H1 (cell line): Measurements from ENCODE around the gene TMPRSS13. TPM values are rescaled to one million over a fixed set of nuclear protein-coding genes. Genes with fewer than 3 reads are reported as not detected.

ENCODE experiments used
- CTCF ChIA-PET: fragments of 300-600 bp; sonication (Branson Sonifier 250); formaldehyde crosslinking; loops from one replicate; lab custom pipeline; 2021; ENCODE audit not compliant: partially characterized antibody; lab: Charles Lee
- POLR2A ChIA-PET: fragments of 300-600 bp; sonication (Branson Sonifier 250); formaldehyde crosslinking; loops from one replicate; lab custom pipeline; 2021; ENCODE audit warnings: inconsistent platforms; ENCODE audit not compliant: partially characterized antibody; lab: Charles Lee
- DNase-seq, 2 experiments: peaks; one replicate each; pipeline versions ENCODE4 v3.0.0 to v3.0.0-alpha.2; 2010 to 2022; ENCODE audit warnings: low spot score in 2 of 2, low read depth in 1 of 2, mixed read lengths in 1 of 2
- FAIRE-seq: peaks from 2 replicates; lab custom pipeline; 2011; peaks lifted over from hg19 to GRCh38; lab: Jason Lieb, UNC
- H2AFZ ChIP-seq: 2 replicates; pipeline ENCODE4 v1.8.1; 2012; ENCODE audit warnings: low read length, inconsistent platforms
- H2AK5ac ChIP-seq: 2 replicates; pipeline ENCODE4 v1.6.1; 2013; ENCODE audit warnings: low read depth, low read length
- H2BK120ac ChIP-seq: replicated peaks from 2 replicates; pipeline ENCODE3; 2013; ENCODE audit warnings: low read depth, low read length, inconsistent platforms
- H2BK12ac ChIP-seq: 2 replicates; pipeline ENCODE4 v1.6.1; 2013; ENCODE audit warnings: low read depth, low read length
- H2BK15ac ChIP-seq: 2 replicates; pipeline ENCODE4 v1.6.1; 2013; ENCODE audit warnings: low read length
- H2BK20ac ChIP-seq: 2 replicates; pipeline ENCODE4 v1.6.1; 2013; ENCODE audit warnings: low read length
- H2BK5ac ChIP-seq: 2 replicates; pipeline ENCODE4 v1.6.1; 2013; ENCODE audit warnings: low read depth, low read length
- H3K14ac ChIP-seq: 2 replicates; pipeline ENCODE4 v1.6.1; 2013; ENCODE audit warnings: inconsistent platforms; ENCODE audit not compliant: insufficient read length
- H3K18ac ChIP-seq: 2 replicates; pipeline ENCODE4 v1.6.1; 2013; ENCODE audit warnings: low read length; ENCODE audit errors: extremely low read depth
- H3K23ac ChIP-seq: 2 replicates; pipeline ENCODE4 v1.6.1; 2013; ENCODE audit warnings: inconsistent platforms; ENCODE audit not compliant: insufficient read length
- H3K23me2 ChIP-seq: 2 replicates; pipeline ENCODE4 v1.6.1; 2013; ENCODE audit warnings: low read depth, low read length
- H3K27ac ChIP-seq: 2 replicates; pipeline ENCODE4 v1.6.1; 2011; ENCODE audit warnings: low read depth, low read length, inconsistent platforms
- H3K27me3 ChIP-seq, 4 experiments: replicated peaks in 1 of 4; 1 replicate in 1 of 4; 2 replicates in 3 of 4; pipeline versions ENCODE4 v1.6.1 to v1.8.1; 2011 to 2013; ENCODE audit warnings: low read length in 3 of 4, mild to moderate bottlenecking in 3 of 4, inconsistent platforms in 2 of 4, mixed read lengths in 2 of 4, moderate library complexity in 1 of 4; ENCODE audit not compliant: control insufficient read depth in 3 of 4, insufficient read depth in 3 of 4; ENCODE audit errors: extremely low read depth in 1 of 4
- H3K36me3 ChIP-seq, 4 experiments: 2 replicates each; pipeline versions ENCODE4 v1.6.1 to v1.8.1; 2011 to 2013; ENCODE audit warnings: mild to moderate bottlenecking in 4 of 4, low read length in 3 of 4, moderate library complexity in 2 of 4, control low read depth in 1 of 4, inconsistent platforms in 1 of 4; ENCODE audit not compliant: insufficient read depth in 4 of 4, control insufficient read depth in 2 of 4
- H3K4ac ChIP-seq: replicated peaks from 2 replicates; pipeline ENCODE3; 2013; ENCODE audit warnings: low read length, low read depth, mixed read lengths, inconsistent platforms; ENCODE audit not compliant: insufficient read length
- H3K4me1 ChIP-seq, 4 experiments: replicated peaks in 1 of 4; 1 replicate in 1 of 4; 2 replicates in 3 of 4; pipeline versions ENCODE4 v1.6.1 to v1.8.1; 2011 to 2013; ENCODE audit warnings: low read length in 3 of 4, inconsistent platforms in 2 of 4, mixed read lengths in 1 of 4; ENCODE audit not compliant: insufficient read depth in 4 of 4, control insufficient read depth in 3 of 4
- H3K4me2 ChIP-seq, 2 experiments: 2 replicates each; pipeline versions ENCODE4 v1.6.1 to v1.8.1; 2011 to 2013; ENCODE audit warnings: low read depth in 2 of 2, low read length in 2 of 2, control low read depth in 1 of 2, inconsistent platforms in 1 of 2, mild to moderate bottlenecking in 1 of 2; ENCODE audit not compliant: insufficient read depth in 1 of 2
- H3K4me3 ChIP-seq, 4 experiments: fragments of 200-600, 300-600 bp in 1 of 4; sonication (generic), shearing (Covaris generic), sonication (Bioruptor Twin) in 1 of 4; 2 replicates each; pipeline versions ENCODE4 v1.5.1 to v1.8.1; 2011 to 2016; ENCODE audit warnings: low read length in 4 of 4, low read depth in 3 of 4, control low read depth in 2 of 4, inconsistent platforms in 2 of 4, mild to moderate bottlenecking in 2 of 4, mixed read lengths in 1 of 4, moderate library complexity in 1 of 4; ENCODE audit not compliant: insufficient read depth in 2 of 4; ENCODE audit errors: extremely low read depth in 1 of 4
- H3K56ac ChIP-seq: replicated peaks from 2 replicates; pipeline ENCODE3; 2013; ENCODE audit warnings: low read depth, mild to moderate bottlenecking, mixed read lengths, low read length, inconsistent platforms; ENCODE audit not compliant: insufficient read length
- H3K79me1 ChIP-seq: 2 replicates; pipeline ENCODE4 v1.6.1; 2013; ENCODE audit warnings: low read depth, low read length, control low read depth
- H3K79me2 ChIP-seq, 2 experiments: 2 replicates each; pipeline versions ENCODE4 v1.6.1 to v1.8.1; 2012 to 2013; ENCODE audit warnings: low read length in 2 of 2, mild to moderate bottlenecking in 2 of 2, inconsistent platforms in 1 of 2; ENCODE audit not compliant: insufficient read depth in 2 of 2, control insufficient read depth in 1 of 2
- H3K9ac ChIP-seq, 4 experiments: replicated peaks in 1 of 4; 1 replicate in 1 of 4; 2 replicates in 3 of 4; pipeline versions ENCODE4 v1.6.1 to v1.8.1; 2011 to 2013; ENCODE audit warnings: low read depth in 3 of 4, low read length in 3 of 4, control low read depth in 2 of 4, mild to moderate bottlenecking in 2 of 4, moderate library complexity in 2 of 4, inconsistent platforms in 1 of 4; ENCODE audit errors: extremely low read depth in 1 of 4
- H3K9me3 ChIP-seq, 2 experiments: 2 replicates each; pipeline versions ENCODE4 v1.6.1 to v1.8.1; 2012 to 2013; ENCODE audit warnings: mild to moderate bottlenecking in 2 of 2, moderate library complexity in 2 of 2, control low read depth in 1 of 2, inconsistent platforms in 1 of 2, low read depth in 1 of 2, low read length in 1 of 2, mixed read lengths in 1 of 2; ENCODE audit not compliant: insufficient read depth in 2 of 2
- H4K20me1 ChIP-seq, 2 experiments: replicated peaks in 1 of 2; 2 replicates each; pipeline versions ENCODE3 to v1.8.1; 2011 to 2013; ENCODE audit warnings: inconsistent platforms in 2 of 2, low read length in 2 of 2, mild to moderate bottlenecking in 1 of 2; ENCODE audit not compliant: insufficient read depth in 2 of 2, control insufficient read depth in 1 of 2
- H4K5ac ChIP-seq: 2 replicates; pipeline ENCODE4 v1.6.1; 2013; ENCODE audit warnings: low read length, low read depth, mixed read lengths, inconsistent platforms; ENCODE audit not compliant: insufficient read length
- H4K8ac ChIP-seq: 2 replicates; pipeline ENCODE4 v1.8.0; 2013; ENCODE audit warnings: mild to moderate bottlenecking, moderate library complexity, low read length, inconsistent platforms; ENCODE audit not compliant: insufficient read depth; ENCODE audit errors: extremely low read depth
- H4K91ac ChIP-seq: replicated peaks from 2 replicates; pipeline ENCODE3; 2013; ENCODE audit warnings: low read length, mixed read lengths, inconsistent platforms; ENCODE audit not compliant: insufficient read length
- CTCF ChIP-seq, 3 experiments: IDR thresholded peaks; 1 replicate in 2 of 3; 2 replicates in 1 of 3; pipeline versions ENCODE4 v1.5.1 to v1.6.1; 2011; ENCODE audit warnings: low read length in 3 of 3, mild to moderate bottlenecking in 3 of 3, inconsistent platforms in 2 of 3, low read depth in 1 of 3, moderate library complexity in 1 of 3; ENCODE audit not compliant: insufficient read depth in 1 of 3; ENCODE audit errors: control extremely low read depth in 1 of 3
- TBP ChIP-seq: IDR thresholded peaks from 2 replicates; pipeline ENCODE4 v1.6.1; 2011; ENCODE audit warnings: low read depth, low read length, improper control_type of control experiment
- WGBS, 2 experiments: shearing (Covaris generic) in 1 of 2; methylation state at CpG; one replicate each; pipeline versions ENCODE4 v1.1.6 to v1.1.7; 2013 to 2015; ENCODE audit warnings: low lambda C conversion rate in 2 of 2, mixed read lengths in 2 of 2, inconsistent platforms in 1 of 2, low coverage in 1 of 2, missing lambda C conversion rate in 1 of 2; ENCODE audit not compliant: insufficient replicate concordance in 2 of 2, insufficient coverage in 1 of 2, insufficient read length in 1 of 2; ENCODE audit errors: extremely low coverage in 1 of 2, missing lambda C conversion rate in 1 of 2; 5-methylcytosine and 5-hydroxymethylcytosine counted together
- polyA plus RNA-seq, 7 experiments: library from polyadenylated mRNA; depleted of rRNA in 3 of 7; stranded (reverse) in 5 of 7; unstranded in 2 of 7; fragments of >200 nt in 5 of 7; fragments of 200-250 nt in 2 of 7; gene quantifications; 1 replicate in 5 of 7; 2 replicates in 1 of 7; 4 replicates in 1 of 7; pipeline versions ENCODE4 v1.2.1 to v1.2.3, GENCODE V29; 2011 to 2013; ENCODE audit warnings: missing spikeins in 2 of 7, mixed read lengths in 2 of 7
- total RNA-seq: library from RNA; stranded (reverse); fragmentation: NEBNext Ultra II Directional; extraction: Animal tissue kit (Norgen Biotek cat#: 25700); gene quantifications from 2 replicates; pipeline ENCODE4 v1.2.1, GENCODE V29; 2021

TMPRSS13 gene
- total and polyA plus RNA-seq, 2 of the 8 experiments (the other 6 are each of a cell fraction or from before 2014, with no cell fraction given) = 0.61 to 0.79 TPM

GRCh38 chr11:117874910-117875381 is 54.3 kb downstream of the TMPRSS13 start:
- peak overlapping the region; percentile 92 for H4K91ac ChIP-seq
- H3K9ac ChIP-seq = peak overlapping the region in 1 of 4 experiments; percentile 46; a peak in 2 of 7 replicates
- ChIA-PET CTCF (interaction anchor here (1.0 to 4.7 kb wide), 4 partner anchors 28 to 69 kb away, joined by 3 to 30 read pairs (median 4); no protein-coding TSS in a partner anchor), POLR2A (interaction anchor here (1.2 to 1.9 kb wide), 3 partner anchors 13 to 25 kb away, joined by 3 to 12 read pairs (median 4); no protein-coding TSS in a partner anchor)
- no peaks in the 10 kb centered on the region for H3K9me3 ChIP-seq
- no peak overlapping the region for H3K56ac ChIP-seq
- H3K79me1 ChIP-seq = peaks cover 9% of the 10 kb centered on the region
- H3K27me3 ChIP-seq = peaks cover 0 to 17% (median 15%) of the 10 kb centered on the region in 4 experiments; a peak in 4 of 7 replicates
- no peak overlapping the region for H3K23ac ChIP-seq
- H3K4me2 ChIP-seq = peak overlapping the region; percentile 99 to 100
- peaks cover 8 to 11% of the 10 kb centered on the region in 2 experiments for H4K20me1 ChIP-seq
- TF ChIP-seq CTCF (IDR thresholded peaks at IDR 0.05; ENCODE audit: control extremely low read depth in 1 of 3, insufficient read depth in 1 of 3, low read depth in 1 of 3, low read length in 3 of 3) (no peak), TBP (0 out of 2 replicates have a peak, but pooled peaks have one; percentile 1)
- H2BK15ac ChIP-seq = peak overlapping the region; percentile 84; the same call in 1 of the 2 replicates
- FAIRE-seq (no peak), DNase-seq (no peak)
- 96 to 100% methylated on average over 2 to 4 of the region's 4 CpGs for WGBS, 2 experiments
- H2BK120ac ChIP-seq = no peak overlapping the region
- H3K4me3 ChIP-seq = peak overlapping the region; percentile 40 to 96 (median 86); a peak in 7 of 8 replicates
- H3K18ac ChIP-seq = peak overlapping the region; percentile 75
- no peak overlapping the region for H3K14ac ChIP-seq
- H3K36me3 ChIP-seq = no peaks in the 10 kb centered on the region
- H3K27ac ChIP-seq = no peak overlapping the region
- no peak overlapping the region for H4K8ac ChIP-seq
- peak overlapping the region; percentile 98 for H2AK5ac ChIP-seq
- H2BK12ac ChIP-seq = peak overlapping the region; percentile 98; the same call in 1 of the 2 replicates
- H2AFZ ChIP-seq = no peak overlapping the region
- no peak overlapping the region for H4K5ac ChIP-seq
- no peak overlapping the region for H2BK5ac ChIP-seq
- peak overlapping the region; percentile 83; the same call in 1 of the 2 replicates for H2BK20ac ChIP-seq
- H3K79me2 ChIP-seq = peaks cover 0 to 39% of the 10 kb centered on the region in 2 experiments; a peak in 1 of 4 replicates
- H3K4ac ChIP-seq = peak overlapping the region; percentile 29
- peaks cover 25% of the 10 kb centered on the region for H3K23me2 ChIP-seq
- H3K4me1 ChIP-seq = peaks cover 12 to 35% (median 28%) of the 10 kb centered on the region in 4 experiments
